Measurements from ENCODE around the gene EPHA3. TPM values are rescaled to one million over a fixed set of nuclear protein-coding genes. Genes with fewer than 3 reads are reported as not detected.

Gene EPHA3
- total RNA-seq, 1 donor from 2014 or later, result 5.0 TPM

- no peak overlapping the region for H3K27ac Mint-ChIP-seq (ENCODE audit: unreplicated experiment)
These were observed 64.5 kb downstream of the EPHA3 start for GRCh38 chr3:89171687-89172545.

GRCh38 chr3:89173546-89173945, 66.1 kb downstream of the EPHA3 start:
- H3K9me3 Mint-ChIP-seq (ENCODE audit: unreplicated experiment), result no peaks in the 10 kb centered on the region
- TF ChIP-seq CTCF (IDR thresholded peaks at IDR 0.05; ENCODE audit: insufficient read depth, low read depth, low read length), result no peak
- no peak for TF ChIP-seq EZH2 (IDR thresholded peaks at IDR 0.05; ENCODE audit: insufficient read depth, low read length)
- Histone ChIP-seq H3K4me2 (ENCODE audit: low read length) (no peak overlapping the region), H3K79me2 (ENCODE audit: insufficient read depth, low read length) (no peaks in the 10 kb centered on the region), H2AFZ (ENCODE audit: low read depth, low read length) (no peak overlapping the region), H3K27ac (ENCODE audit: low read depth, low read length) (no peak overlapping the region), H3K36me3 (ENCODE audit: insufficient read depth, low read length) (no peaks in the 10 kb centered on the region), H3K27me3 (ENCODE audit: insufficient read depth, low read length) (no peaks in the 10 kb centered on the region), H3K9ac (ENCODE audit: low read length) (no peak overlapping the region), H3K9me3 (ENCODE audit: insufficient read depth, low read depth, low read length) (no peaks in the 10 kb centered on the region), H3K4me1 (ENCODE audit: insufficient read depth, low read length) (no peaks in the 10 kb centered on the region), H4K20me1 (ENCODE audit: insufficient read depth, low read length) (no peaks in the 10 kb centered on the region), H3K4me3 (ENCODE audit: insufficient read depth, low read depth, low read length) (no peak overlapping the region)
- H3K4me3 Mint-ChIP-seq (ENCODE audit: unreplicated experiment), result no peak overlapping the region
- no peak for FAIRE-seq
- DNase-seq (ENCODE audit: low read depth), result no peak
- no peak overlapping the region for H3K27ac Mint-ChIP-seq (ENCODE audit: unreplicated experiment)
- no peaks in the 10 kb centered on the region for H3K27me3 Mint-ChIP-seq (ENCODE audit: low read depth, unreplicated experiment)
- H3K4me1 Mint-ChIP-seq (ENCODE audit: low read depth, unreplicated experiment), result no peaks in the 10 kb centered on the region
- H3K36me3 Mint-ChIP-seq (ENCODE audit: low read depth, unreplicated experiment), result no peaks in the 10 kb centered on the region

More at GRCh38 chr3:89171687-89172545, 64.5 kb downstream of the EPHA3 start:
- H3K27me3 ChIP-seq (ENCODE audit: insufficient read depth, low read length), result no peaks in the 10 kb centered on the region
- Mint-ChIP-seq H3K9me3 (ENCODE audit: unreplicated experiment) (no peaks in the 10 kb centered on the region), H3K4me3 (ENCODE audit: unreplicated experiment) (no peak overlapping the region), H3K4me1 (ENCODE audit: low read depth, unreplicated experiment) (no peaks in the 10 kb centered on the region), H3K36me3 (ENCODE audit: low read depth, unreplicated experiment) (no peaks in the 10 kb centered on the region), H3K27me3 (ENCODE audit: low read depth, unreplicated experiment) (no peaks in the 10 kb centered on the region)
- H3K4me3 ChIP-seq (ENCODE audit: insufficient read depth, low read depth, low read length), result no peak overlapping the region
- no peaks in the 10 kb centered on the region for H3K79me2 ChIP-seq (ENCODE audit: insufficient read depth, low read length)
- no peak overlapping the region for H2AFZ ChIP-seq (ENCODE audit: low read depth, low read length)
- no peak for TF ChIP-seq EZH2 (IDR thresholded peaks at IDR 0.05; ENCODE audit: insufficient read depth, low read length)
- no peak for TF ChIP-seq CTCF (IDR thresholded peaks at IDR 0.05; ENCODE audit: insufficient read depth, low read depth, low read length)
- no peak overlapping the region for H3K9ac ChIP-seq (ENCODE audit: low read length)
- H4K20me1 ChIP-seq (ENCODE audit: insufficient read depth, low read length), result no peaks in the 10 kb centered on the region
- no peaks in the 10 kb centered on the region for H3K9me3 ChIP-seq (ENCODE audit: insufficient read depth, low read depth, low read length)
- peak; percentile 6 for DNase-seq (ENCODE audit: low read depth)
- no peak overlapping the region for H3K27ac ChIP-seq (ENCODE audit: low read depth, low read length)
- H3K36me3 ChIP-seq (ENCODE audit: insufficient read depth, low read length), result no peaks in the 10 kb centered on the region
- no peaks in the 10 kb centered on the region for H3K4me1 ChIP-seq (ENCODE audit: insufficient read depth, low read length)
- FAIRE-seq, result no peak
- peak overlapping the region; percentile 1 for H3K4me2 ChIP-seq (ENCODE audit: low read length)

Data from astrocyte (in vitro differentiated cells and primary cell).